GM10847 (cell line): ENCODE data around the gene CKS1B.
A peak's percentile ranks its signal among the peaks of the same experiment; 100 is the strongest.

ENCODE experiments used
- POLR2A ChIP-seq: IDR thresholded peaks from 2 replicates; pipeline ENCODE4 v1.6.1; 2011; ENCODE audit not compliant: insufficient read length; ENCODE audit errors: extremely low read depth

The CKS1B gene

DNA sequence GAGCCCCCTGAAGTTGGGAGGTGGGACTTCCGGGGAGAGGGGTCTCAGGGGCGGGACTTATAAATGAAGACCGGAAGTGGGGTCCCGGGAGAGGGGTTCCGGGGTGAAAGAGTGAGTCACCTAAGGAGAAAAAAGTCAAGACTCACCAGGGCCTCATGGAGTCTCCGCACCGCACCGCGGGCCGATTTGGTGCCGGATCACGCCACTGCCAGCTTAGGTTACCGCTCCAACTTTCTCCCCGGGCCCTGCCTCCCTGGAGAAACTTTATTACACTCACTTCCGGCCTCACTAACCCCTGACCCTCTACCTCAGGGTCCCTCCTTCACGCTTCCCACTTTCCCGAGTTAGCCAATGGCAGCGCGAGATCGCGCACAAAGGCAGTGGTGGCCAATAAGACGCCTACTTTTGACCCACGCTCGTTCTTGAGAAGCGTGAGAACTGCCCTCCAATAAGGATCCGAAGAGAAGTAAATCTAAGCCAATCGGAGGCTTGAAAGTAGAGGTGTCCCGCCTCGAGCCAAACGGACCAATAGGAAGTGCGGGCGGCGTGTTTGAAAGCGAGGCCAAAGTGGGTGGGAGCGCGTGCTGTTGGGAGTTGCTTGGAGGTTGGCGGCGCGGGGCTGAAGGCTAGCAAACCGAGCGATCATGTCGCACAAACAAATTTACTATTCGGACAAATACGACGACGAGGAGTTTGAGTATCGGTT, at the start of gene CKS1B:
Gene CKS1B (plus strand): TSS at position 580 of the 706 bp plus-strand sequence. CDS start 65 bp downstream, at position 645.
- TF ChIP-seq POLR2A: peak; percentile 57

DNA sequence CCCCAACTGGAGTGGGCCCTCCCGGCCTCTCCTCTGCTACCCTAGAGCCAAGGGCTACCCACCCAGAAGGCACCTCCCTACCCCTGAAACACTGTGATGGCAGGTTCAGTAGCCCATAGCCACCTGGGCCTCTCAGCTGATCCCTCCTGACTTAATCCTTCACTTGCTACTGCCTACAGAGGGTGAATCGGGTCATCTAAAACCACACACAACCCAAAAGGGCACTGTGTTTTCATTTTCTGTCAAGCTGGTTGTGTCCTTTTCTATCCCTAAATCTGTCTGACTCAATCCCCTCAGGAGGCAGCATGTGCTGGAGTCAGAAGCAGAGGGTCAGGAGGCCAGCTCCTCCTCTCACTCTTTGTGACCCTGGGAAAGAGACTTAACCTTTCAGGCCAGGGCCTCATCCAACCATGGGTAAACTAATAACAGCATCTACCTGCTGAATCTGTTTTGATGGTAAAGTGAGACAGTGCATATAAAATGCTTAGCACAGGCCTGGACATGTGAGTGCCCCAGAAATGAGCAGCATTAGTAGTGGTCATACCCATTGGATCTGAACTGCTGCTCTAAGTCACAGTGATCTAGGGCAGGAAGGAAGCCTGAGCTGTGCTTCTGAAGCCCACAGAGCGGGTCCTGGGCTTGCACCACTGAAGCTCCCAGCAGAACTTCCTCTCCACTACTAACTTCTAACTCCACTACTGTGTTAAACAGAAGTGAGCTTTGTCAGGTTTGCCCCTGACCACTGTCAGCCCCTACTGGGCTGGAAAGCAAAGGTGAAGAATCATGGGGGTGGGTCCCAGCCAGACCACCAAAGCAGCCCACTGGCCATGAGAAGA, 48.9 kb upstream of the CKS1B start:
- no peak for TF ChIP-seq POLR2A

DNA sequence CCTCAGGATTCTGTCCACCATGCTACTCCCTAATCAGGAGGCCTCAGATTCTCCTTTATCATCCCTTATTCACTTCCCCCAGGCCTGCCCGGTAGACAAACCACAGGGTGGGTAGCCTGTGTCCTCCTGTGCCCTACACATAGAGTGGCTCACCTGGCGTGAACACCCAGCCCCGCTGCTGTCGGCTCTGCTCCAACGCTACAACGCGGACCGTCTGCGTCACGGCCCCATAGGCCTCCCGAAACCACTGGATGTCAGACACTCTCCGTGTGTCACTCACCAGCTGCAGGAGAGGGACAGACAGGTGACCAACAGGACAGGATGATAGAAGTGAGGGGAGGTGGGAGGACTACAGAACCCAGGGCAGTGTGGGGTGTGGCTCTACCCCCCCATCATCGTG, 48.3 kb upstream of the CKS1B start:
- TF ChIP-seq POLR2A: no peak

DNA sequence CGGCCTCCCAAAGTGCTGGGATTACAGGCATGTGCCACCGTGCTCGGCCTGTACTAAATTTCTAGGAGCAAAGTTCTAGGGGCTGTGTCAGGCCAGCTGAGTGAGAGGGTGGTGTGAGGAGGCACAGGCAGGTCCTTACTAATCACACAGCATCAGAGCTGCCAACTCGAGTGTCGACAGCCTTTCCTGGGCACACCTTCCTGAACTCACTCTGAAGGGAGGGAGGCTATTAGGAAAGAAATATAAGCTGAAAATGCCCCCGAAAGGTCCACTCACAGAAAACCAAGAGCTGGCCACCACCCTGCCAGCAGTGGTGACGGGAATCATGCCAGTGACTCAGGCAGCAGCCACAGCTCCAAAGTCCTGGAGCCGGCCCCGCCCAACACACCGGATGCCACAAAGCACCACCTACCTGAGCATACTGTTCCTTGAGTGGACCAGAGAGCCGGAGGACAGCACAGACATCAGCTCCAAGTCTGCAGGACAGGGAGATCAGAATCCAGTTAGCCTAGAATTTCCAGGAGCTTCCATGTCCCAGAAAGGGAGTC, 42.5 kb upstream of the CKS1B start:
- no peak for TF ChIP-seq POLR2A

DNA sequence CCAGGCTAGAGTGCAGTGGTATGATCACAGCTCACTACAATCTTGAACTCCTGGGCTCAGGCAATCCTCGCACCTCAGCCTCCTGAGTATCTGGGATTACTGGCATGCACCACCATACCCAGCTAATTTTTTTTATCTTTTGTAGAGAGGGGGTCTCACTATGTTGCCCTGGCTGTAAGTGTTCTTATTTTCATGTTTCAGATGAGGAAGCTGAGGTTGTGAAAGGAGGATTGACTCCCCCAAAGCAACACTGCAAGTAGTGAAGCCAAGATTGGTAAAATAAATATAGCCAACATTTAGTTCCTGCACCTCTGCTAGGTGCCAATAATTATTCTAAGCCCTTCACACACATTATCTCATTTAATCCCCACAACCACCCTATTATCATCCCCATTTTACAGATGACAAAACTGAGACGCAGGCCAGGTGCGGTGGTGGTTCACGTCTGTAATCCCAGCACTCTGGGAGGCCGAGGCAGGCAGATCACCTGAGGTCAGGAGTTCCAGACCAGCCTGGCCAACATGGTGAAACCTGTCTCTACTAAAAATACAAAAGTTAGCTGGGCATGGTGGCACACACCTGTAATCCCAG, 40.0 kb upstream of the CKS1B start:
- TF ChIP-seq POLR2A: no peak

DNA sequence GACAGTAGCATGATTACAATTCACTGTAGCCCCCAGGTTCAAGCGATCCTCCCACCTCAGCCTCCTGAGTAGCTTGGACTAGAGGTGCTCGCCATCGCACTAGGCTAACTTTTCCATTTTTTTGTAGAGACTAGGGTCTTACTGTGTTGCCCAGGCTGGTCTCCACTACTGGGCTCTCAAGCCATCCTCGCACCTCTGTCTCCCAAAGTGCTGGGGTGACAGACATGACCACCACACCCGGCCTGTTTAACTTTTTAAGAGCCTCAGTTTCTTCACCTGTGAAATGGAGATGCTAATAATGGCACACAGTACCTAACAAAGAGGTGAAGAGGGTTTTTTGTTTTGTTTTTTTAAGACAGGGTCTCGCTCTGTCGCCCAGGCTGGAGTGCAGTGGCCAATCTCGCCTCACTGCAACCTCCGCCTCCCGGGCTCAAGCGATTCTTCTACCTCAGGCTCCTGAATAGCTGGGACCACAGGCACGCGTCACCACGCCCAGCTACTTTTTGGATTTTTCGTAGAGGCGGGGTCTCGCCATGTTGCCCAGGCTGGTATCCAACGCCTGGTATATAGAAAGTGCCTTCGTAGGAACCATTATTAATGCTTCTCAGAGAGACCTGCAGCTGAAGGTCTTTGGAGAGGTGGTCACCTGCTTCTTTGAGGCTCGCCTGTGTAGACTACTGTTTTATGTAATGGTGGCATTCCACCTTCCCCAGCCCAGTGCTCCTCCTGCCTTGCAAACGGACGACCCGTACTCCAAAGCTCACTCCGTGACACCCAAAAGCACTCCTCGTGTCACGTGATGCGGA, 38.5 kb upstream of the CKS1B start:
- TF ChIP-seq POLR2A: no peak

DNA sequence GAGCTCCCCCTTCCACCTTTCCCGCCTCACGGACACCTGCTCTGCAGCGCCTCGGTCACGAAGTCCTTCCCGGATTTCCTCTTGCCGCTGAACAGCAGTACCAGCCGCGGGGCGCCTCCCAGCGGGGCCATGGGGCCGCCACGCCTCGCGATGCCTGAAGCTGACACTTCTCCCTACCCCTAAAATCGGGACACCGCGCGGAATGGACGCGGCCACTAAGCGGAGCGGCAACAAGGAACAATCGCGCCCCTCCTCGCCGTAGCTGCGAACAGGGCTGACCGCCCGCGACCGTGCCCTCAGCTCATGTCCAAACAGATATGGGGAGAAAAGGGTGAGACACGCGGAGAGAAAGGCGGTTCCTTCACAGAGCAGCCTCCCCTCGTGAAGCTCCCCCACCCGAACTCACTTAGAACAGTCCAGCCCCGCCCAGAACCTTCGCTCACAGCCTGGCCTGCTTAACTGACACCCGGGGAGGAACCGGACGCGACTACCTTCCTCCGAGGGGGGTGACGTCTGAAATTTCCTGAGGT, 37.9 kb upstream of the CKS1B start, which contains the start of gene PMVK:
Gene PMVK (minus strand): TSS at position 165 of the 530 bp plus-strand sequence. CDS start 34 bp downstream, at position 131.
- peak; percentile 81 for TF ChIP-seq POLR2A

DNA sequence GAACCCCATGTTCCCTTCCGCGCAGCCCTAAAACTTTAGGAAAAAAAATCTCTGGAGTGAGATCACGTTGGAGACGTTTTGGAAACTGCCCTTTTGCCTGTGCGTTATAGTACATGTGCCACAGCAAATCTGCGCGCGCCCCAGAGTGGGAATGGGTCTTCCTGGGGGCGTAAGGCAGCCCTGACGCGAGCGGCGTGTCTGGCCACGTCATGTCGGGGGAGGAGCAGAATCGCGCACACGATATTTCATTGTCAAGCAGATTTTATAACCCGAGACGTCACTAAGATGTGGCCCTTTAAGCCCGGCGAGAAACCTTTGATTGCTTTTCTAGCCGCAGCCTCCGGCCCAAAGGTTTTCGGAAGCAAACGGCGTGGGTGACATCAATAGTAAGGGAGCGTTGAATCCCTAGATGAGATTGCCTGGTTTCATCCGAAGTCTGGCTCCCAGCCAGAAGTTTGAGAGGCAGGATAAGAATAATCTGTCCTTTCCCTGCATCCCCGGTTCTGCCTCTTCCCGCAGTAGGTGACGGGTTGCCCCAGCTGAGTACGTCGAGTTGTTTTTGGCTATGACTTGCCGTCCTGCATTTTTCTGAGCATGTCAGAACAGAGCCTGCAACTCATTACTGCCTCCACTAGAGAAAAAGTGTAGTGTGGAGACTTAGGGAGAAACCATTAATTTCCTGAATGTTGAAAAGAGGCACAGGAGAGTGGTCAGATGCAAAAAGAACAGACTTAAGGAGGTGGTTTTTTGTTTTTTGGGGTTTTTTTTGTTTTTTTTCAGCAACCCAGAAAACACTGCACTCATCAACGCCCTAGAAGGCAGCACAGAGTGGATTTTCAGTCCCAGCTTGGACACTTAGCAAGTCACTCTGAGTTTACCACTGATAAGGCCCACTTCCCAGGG, 37.1 kb upstream of the CKS1B start:
- no peak for TF ChIP-seq POLR2A

DNA sequence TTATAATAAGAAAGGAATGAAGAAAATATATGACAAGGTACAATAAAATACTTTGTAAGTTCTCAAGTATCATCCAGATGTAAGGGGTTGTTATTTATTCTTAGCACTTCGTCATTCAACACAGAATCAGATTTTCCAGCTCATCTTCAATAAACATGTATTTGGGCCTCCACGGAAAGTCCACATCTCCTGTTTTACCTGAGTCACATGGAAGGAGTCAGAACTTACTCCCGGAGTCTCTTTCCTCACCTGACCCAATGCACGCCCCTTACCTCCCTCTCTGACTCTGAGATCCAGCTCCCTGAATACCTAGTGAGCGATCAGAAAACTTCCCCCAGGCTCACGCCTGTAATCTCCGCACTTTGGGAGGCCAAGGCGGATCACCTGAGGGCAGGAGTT, 36.5 kb upstream of the CKS1B start:
- TF ChIP-seq POLR2A: no peak

DNA sequence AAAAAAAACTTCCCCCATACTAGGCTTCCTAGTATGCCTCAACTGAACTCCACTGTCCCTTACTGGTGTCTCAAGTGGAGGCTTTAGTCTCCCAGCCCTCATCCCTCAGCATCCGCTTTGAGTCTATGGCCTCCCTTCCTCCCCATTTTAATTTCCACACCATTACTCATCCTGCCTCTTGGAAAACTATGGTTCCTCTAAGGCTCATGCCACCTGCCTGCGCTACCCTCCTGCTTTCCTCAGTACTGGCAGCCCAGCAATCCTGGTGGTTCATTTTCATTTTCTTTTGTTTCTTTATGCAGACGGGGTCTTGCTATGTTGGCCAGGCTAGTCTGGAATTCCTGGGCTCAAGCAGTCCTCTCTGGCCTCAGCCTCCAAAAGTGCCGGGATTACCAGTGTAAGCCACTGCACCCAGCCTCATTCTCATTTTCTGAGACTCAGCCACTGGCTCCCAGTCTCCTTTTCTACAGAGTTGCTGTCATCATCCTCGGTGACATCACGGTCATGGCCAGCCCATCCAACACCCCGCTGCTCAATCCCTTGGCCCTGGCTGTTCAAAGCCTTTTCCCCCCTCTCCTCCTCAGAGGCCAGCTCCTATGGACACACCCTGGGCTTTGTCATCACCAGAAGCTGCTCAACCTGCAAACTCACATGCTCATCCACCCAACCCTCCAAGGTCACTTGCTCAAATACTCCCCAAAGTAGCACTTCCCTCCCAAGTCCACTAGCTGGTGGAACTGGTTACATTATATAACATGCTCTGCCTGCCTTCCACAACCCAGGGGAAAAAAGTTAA, 35.7 kb upstream of the CKS1B start:
- no peak for TF ChIP-seq POLR2A

DNA sequence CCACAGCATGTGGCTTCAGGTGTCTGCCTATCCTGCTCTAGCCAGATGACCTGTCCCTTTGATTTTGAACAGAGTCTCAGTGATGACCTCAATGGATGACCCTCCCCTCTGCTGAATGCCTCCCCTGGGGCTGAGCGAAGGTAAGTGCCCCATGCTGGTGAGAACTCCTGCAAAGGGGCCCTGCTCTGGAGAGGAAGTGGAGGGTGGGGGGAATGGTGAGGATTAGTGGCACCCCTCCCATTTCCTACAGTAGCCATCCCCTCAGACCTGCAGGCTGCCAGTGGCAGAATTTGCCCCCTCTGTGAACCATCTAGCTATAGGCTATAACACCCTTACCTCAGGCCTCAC, 34.3 kb upstream of the CKS1B start:
- TF ChIP-seq POLR2A: no peak

DNA sequence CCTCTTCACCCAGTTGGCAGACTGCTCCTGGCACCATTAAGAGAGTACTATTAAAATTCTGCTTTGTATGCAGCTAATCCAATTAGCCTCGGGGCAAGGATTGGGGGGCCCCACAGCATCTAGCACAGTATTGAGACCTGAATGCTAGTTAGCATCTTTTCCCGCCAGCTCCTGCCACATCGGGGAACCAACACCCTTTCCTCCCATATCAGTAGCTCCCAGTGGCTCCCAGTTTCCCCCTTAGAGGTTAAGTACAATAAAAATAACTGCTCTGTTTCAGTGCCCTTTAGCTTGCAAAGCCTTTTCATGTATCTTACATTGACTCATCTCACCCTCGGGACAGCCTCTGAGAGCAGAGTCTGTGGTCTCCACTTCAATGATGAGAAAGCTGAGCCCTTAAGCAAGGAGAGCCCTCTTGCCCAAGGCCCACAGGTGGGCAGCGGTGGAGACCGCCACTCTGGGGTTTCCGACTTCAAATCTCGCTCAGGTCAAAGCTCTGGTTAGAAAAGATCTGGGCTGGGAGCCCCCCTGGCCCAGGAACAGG, 33.8 kb upstream of the CKS1B start:
- no peak for TF ChIP-seq POLR2A
